ENCODE results near the gene SLC7A6OS. TPM values are rescaled to one million over a fixed set of nuclear protein-coding genes. Genes with fewer than 3 reads are reported as not detected.

Gene SLC7A6OS
- total RNA-seq, 1 donor from 2014 or later = 14.5 TPM

- DNase-seq (ENCODE audit: low spot score) = no peak
- intact Hi-C loops (cut with DNase I) = no loop called here
Observed at GRCh38 chr16:68345958-68346635, 35.4 kb upstream of the SLC7A6OS start.

- intact Hi-C loops (cut with DNase I) = no loop called here
- peak; percentile 3 for DNase-seq (ENCODE audit: low spot score)
Observed at GRCh38 chr16:68345351-68345810, 34.6 kb upstream of the SLC7A6OS start.

GRCh38 chr16:68344252-68344651 is 33.5 kb upstream of the SLC7A6OS start:
- peak; percentile 6 for DNase-seq (ENCODE audit: low spot score)
- intact Hi-C loops (cut with DNase I) = no loop called here

GRCh38 chr16:68343137-68343536 is 32.4 kb upstream of the SLC7A6OS start:
- intact Hi-C loops (cut with DNase I) = no loop called here
- peak; percentile 54 for DNase-seq (ENCODE audit: low spot score)

GRCh38 chr16:68342620-68343019 is 31.9 kb upstream of the SLC7A6OS start:
- no peak for DNase-seq (ENCODE audit: low spot score)
- intact Hi-C loops (cut with DNase I) = no loop called here

- DNase-seq (ENCODE audit: low spot score) = no peak
- intact Hi-C loops (cut with DNase I) = no loop called here
Observed at GRCh38 chr16:68339214-68339613, 28.5 kb upstream of the SLC7A6OS start.

- intact Hi-C loops (cut with DNase I) = no loop called here
- DNase-seq (ENCODE audit: low spot score) = no peak
Observed at GRCh38 chr16:68338326-68339119, 27.8 kb upstream of the SLC7A6OS start.

- no peak for DNase-seq (ENCODE audit: low spot score)
- intact Hi-C loops (cut with DNase I) = no loop called here
Observed at GRCh38 chr16:68335175-68335574, 24.4 kb upstream of the SLC7A6OS start.

- intact Hi-C loops (cut with DNase I) = no loop called here
- no peak for DNase-seq (ENCODE audit: low spot score)
Observed at GRCh38 chr16:68332411-68333121, 21.8 kb upstream of the SLC7A6OS start.

GRCh38 chr16:68331879-68332410 is 21.2 kb upstream of the SLC7A6OS start:
- no peak for DNase-seq (ENCODE audit: low spot score)
- intact Hi-C loops (cut with DNase I) = no loop called here

GRCh38 chr16:68328860-68329390 is 18.2 kb upstream of the SLC7A6OS start:
- intact Hi-C loops (cut with DNase I) = loop anchor here (1.0 to 2.0 kb wide), 2 partner anchors 68 to 89 kb away; no protein-coding TSS in a partner anchor
- no peak for DNase-seq (ENCODE audit: low spot score)

- peak; percentile 91 for DNase-seq (ENCODE audit: low spot score)
- intact Hi-C loops (cut with DNase I) = loop anchor here (1.0 to 2.0 kb wide), 2 partner anchors 68 to 88 kb away; no protein-coding TSS in a partner anchor
Observed at GRCh38 chr16:68328151-68328859, 17.6 kb upstream of the SLC7A6OS start.

- no peak for DNase-seq (ENCODE audit: low spot score)
- intact Hi-C loops (cut with DNase I) = no loop called here
Observed at GRCh38 chr16:68324780-68325357, 14.1 kb upstream of the SLC7A6OS start.

- intact Hi-C loops (cut with DNase I) = no loop called here
- DNase-seq (ENCODE audit: low spot score) = no peak
Observed at GRCh38 chr16:68324336-68324735, 13.6 kb upstream of the SLC7A6OS start.

GRCh38 chr16:68319185-68319908 is 8.6 kb upstream of the SLC7A6OS start:
- intact Hi-C loops (cut with DNase I) = no loop called here

GRCh38 chr16:68313116-68313515 is 2.4 kb upstream of the SLC7A6OS start:
- no peak for DNase-seq (ENCODE audit: low spot score)
- intact Hi-C loops (cut with DNase I) = loop anchor here (5.0 kb wide), 1 partner anchor 66 kb away; the partner anchor contains the start of gene PLA2G15

More at GRCh38 chr16:68319185-68319908, 8.6 kb upstream of the SLC7A6OS start:
- no peak for DNase-seq (ENCODE audit: low spot score)

- DNase-seq (ENCODE audit: low spot score) = no peak
- intact Hi-C loops (cut with DNase I) = loop anchor here (5.0 kb wide), 1 partner anchor 63 kb away; the partner anchor contains the start of gene PLA2G15
Observed at GRCh38 chr16:68310437-68310773, 341 bp downstream of the SLC7A6OS start.

- DNase-seq (ENCODE audit: low spot score) = no peak
- intact Hi-C loops (cut with DNase I) = loop anchor here (5.0 kb wide), 1 partner anchor 62 kb away; the partner anchor contains the start of gene PLA2G15
Observed at GRCh38 chr16:68309799-68310198, 947 bp downstream of the SLC7A6OS start.

Measured in cardiac septum (tissue), 1 donor.